Measurements from ENCODE around the gene FTCD.

GRCh38 chr21:46178961-46179360 is 23.6 kb upstream of the FTCD start:
- TF ChIP-seq POLR2AphosphoS5 (IDR thresholded peaks at IDR 0.05; ENCODE audit: low read depth, low read length) (no peak), TAF1 (IDR thresholded peaks at IDR 0.05; ENCODE audit: low read depth, low read length) (no peak), POLR2A (IDR thresholded peaks at IDR 0.05; ENCODE audit: low read depth, low read length) (no peak)
